GM23338 (cell line): ENCODE results near the gene GALNT9. TPM values are rescaled to one million over a fixed set of nuclear protein-coding genes. Genes with fewer than 3 reads are reported as not detected.

Experiments used
- ATAC-seq: fragments of 200-7000 bp; cut with Tn5 transposase; 3 replicates; pipeline ENCODE4 v1.9.1; 2020
- DNase-seq: peaks from one replicate; pipeline ENCODE4 v3.0.0-alpha.2; 2015; ENCODE audit warnings: low spot score
- H2AFZ ChIP-seq: fragments of 200-600 bp; sonication (generic); 2 replicates; pipeline ENCODE4 v1.8.0; 2016; ENCODE audit warnings: antibody characterized with exemption, mild to moderate bottlenecking, moderate library complexity
- H3F3A ChIP-seq: fragments of 200-600 bp; sonication (generic); replicated peaks from 2 replicates; pipeline ENCODE4 v1.8.0; 2017; ENCODE audit warnings: antibody characterized with exemption, mixed run types, low read depth
- H3K27ac ChIP-seq: fragments of 200-600 bp; sonication (generic); 2 replicates; pipeline ENCODE4 v1.6.1; 2016; ENCODE audit warnings: low read depth
- H3K27me3 ChIP-seq: fragments of 200-600 bp; sonication (generic); 2 replicates; pipeline ENCODE4 v1.8.0; 2016; ENCODE audit warnings: mild to moderate bottlenecking, mixed run types, moderate library complexity; ENCODE audit not compliant: insufficient read depth
- H3K36me3 ChIP-seq: fragments of 200-600 bp; sonication (generic); 2 replicates; pipeline ENCODE4 v1.8.0; 2016; ENCODE audit warnings: mild to moderate bottlenecking; ENCODE audit not compliant: insufficient read depth
- H3K4me1 ChIP-seq: fragments of 200-600 bp; sonication (generic); 2 replicates; pipeline ENCODE4 v1.8.0; 2016; ENCODE audit warnings: mild to moderate bottlenecking, moderate library complexity; ENCODE audit not compliant: insufficient read depth
- H3K4me2 ChIP-seq: fragments of 200-600 bp; sonication (generic); 2 replicates; pipeline ENCODE4 v1.7.1; 2017; ENCODE audit warnings: mixed run types
- H3K4me3 ChIP-seq: fragments of 200-600 bp; sonication (generic); 2 replicates; pipeline ENCODE4 v1.6.1; 2016; ENCODE audit warnings: mixed run types
- H3K79me2 ChIP-seq: fragments of 200-600 bp; sonication (generic); replicated peaks from 2 replicates; pipeline ENCODE4 v1.8.0; 2017; ENCODE audit warnings: mild to moderate bottlenecking; ENCODE audit not compliant: insufficient read depth
- H3K9me2 ChIP-seq: fragments of 200-600 bp; sonication (generic); 2 replicates; pipeline ENCODE4 v1.8.0; 2017; ENCODE audit not compliant: insufficient read depth
- H4K20me1 ChIP-seq: fragments of 200-600 bp; sonication (generic); replicated peaks from 2 replicates; pipeline ENCODE4 v1.8.0; 2017; ENCODE audit warnings: mild to moderate bottlenecking; ENCODE audit not compliant: insufficient read depth
- H3K27ac Mint-ChIP-seq: 2 replicates; pipeline ENCODE4 v1.8.0; 2020; ENCODE audit warnings: inconsistent platforms, mild to moderate bottlenecking, moderate library complexity, mixed read lengths
- H3K27me3 Mint-ChIP-seq: 3 replicates; pipeline ENCODE4 v1.8.0; 2022; ENCODE audit warnings: low read depth, mild to moderate bottlenecking, moderate library complexity, mixed read lengths, inconsistent platforms; ENCODE audit not compliant: insufficient read depth, poor library complexity
- H3K36me3 Mint-ChIP-seq: 3 replicates; pipeline ENCODE4 v1.8.0; 2021; ENCODE audit warnings: low read depth, mild to moderate bottlenecking, inconsistent platforms, moderate library complexity, mixed read lengths
- H3K4me1 Mint-ChIP-seq: 3 replicates; pipeline ENCODE4 v1.8.0; 2020; ENCODE audit warnings: mild to moderate bottlenecking, inconsistent platforms, mixed read lengths
- H3K4me3 Mint-ChIP-seq: 3 replicates; pipeline ENCODE4 v1.8.0; 2021; ENCODE audit warnings: moderate library complexity, mild to moderate bottlenecking, inconsistent platforms, mixed read lengths
- H3K9me3 Mint-ChIP-seq: 3 replicates; pipeline ENCODE4 v1.8.0; 2020; ENCODE audit warnings: moderate library complexity, mild to moderate bottlenecking, inconsistent platforms, mixed read lengths
- CREB1 ChIP-seq: fragments of 250-450 bp; sonication (Bioruptor Pico); IDR thresholded peaks from 2 replicates; pipeline ENCODE4 v1.5.0; 2020; ENCODE audit warnings: low read depth, mild to moderate bottlenecking, moderate library complexity
- EZH2 ChIP-seq: fragments of 200-600 bp; sonication (generic); IDR thresholded peaks from one replicate; pipeline ENCODE4 v1.8.0; 2017; ENCODE audit warnings: antibody characterized with exemption, mild to moderate bottlenecking, low read depth; ENCODE audit not compliant: unreplicated experiment
- EZH2phosphoT487 ChIP-seq: fragments of 200-600 bp; sonication (generic); IDR thresholded peaks from one replicate; pipeline ENCODE4 v1.8.1; 2018; ENCODE audit warnings: antibody characterized with exemption; ENCODE audit not compliant: unreplicated experiment
- JUNB ChIP-seq: IDR thresholded peaks from one replicate; pipeline ENCODE4 v1.6.1; 2016; ENCODE audit warnings: antibody characterized with exemption; ENCODE audit not compliant: unreplicated experiment
- NANOG ChIP-seq: IDR thresholded peaks from 2 replicates; pipeline ENCODE4 v1.6.1; 2016; ENCODE audit warnings: antibody characterized with exemption, borderline replicate concordance
- POLR2AphosphoS5 ChIP-seq: IDR thresholded peaks from 2 replicates; pipeline ENCODE4 v1.6.1; 2016; ENCODE audit warnings: antibody characterized with exemption, low read depth
- STAT1 ChIP-seq: IDR thresholded peaks from one replicate; pipeline ENCODE4 v1.6.1; 2016; ENCODE audit warnings: antibody characterized with exemption; ENCODE audit not compliant: unreplicated experiment
- ZNF114 ChIP-seq: fragments of 250-450 bp; sonication (Bioruptor Pico); IDR thresholded peaks from 2 replicates; pipeline ENCODE4 v1.5.0; 2020; ENCODE audit warnings: mild to moderate bottlenecking, moderate library complexity
- ZNF331 ChIP-seq: fragments of 250-450 bp; sonication (Bioruptor Pico); IDR thresholded peaks from 2 replicates; pipeline ENCODE4 v1.5.0; 2020; ENCODE audit warnings: low read depth, mild to moderate bottlenecking, moderate library complexity
- polyA plus RNA-seq: library from polyadenylated mRNA; unstranded; fragments of >200 nt; fragmentation: Nextera tagmentation; extraction: Ambion mirVana; gene quantifications from 2 replicates; pipeline ENCODE4 v1.2.1, GENCODE V29; 2016
- total RNA-seq: library from RNA; depleted of rRNA; stranded (reverse); fragments of >200 nt; shearing (Covaris generic); gene quantifications from 2 replicates; pipeline ENCODE4 v1.2.3, GENCODE V29; 2014
- TF ChIP-seq, protein P1 (sequence below): fragments of 250-450 bp; sonication (Bioruptor Pico); IDR thresholded peaks from 2 replicates; pipeline ENCODE4 v1.5.0; 2020; ENCODE audit warnings: mild to moderate bottlenecking, moderate library complexity
- TF ChIP-seq, protein P2 (sequence below), 2 experiments: fragments of 200-600 bp in 1 of 2; sonication (generic) in 1 of 2; conservative IDR thresholded peaks; 2 replicates each; pipeline versions ENCODE4 v1.5.1 to v1.6.1; 2016 to 2017; ENCODE audit warnings: antibody characterized with exemption in 2 of 2, low read depth in 2 of 2, mild to moderate bottlenecking in 2 of 2, moderate library complexity in 1 of 2
- TF ChIP-seq, protein P3 (sequence below): IDR thresholded peaks from 2 replicates; pipeline ENCODE4 v1.6.1; 2016; ENCODE audit warnings: antibody characterized with exemption
- TF ChIP-seq, protein P4 (sequence below): IDR thresholded peaks from one replicate; pipeline ENCODE4 v1.6.1; 2018; ENCODE audit warnings: antibody characterized with exemption; ENCODE audit not compliant: unreplicated experiment

Gene GALNT9
- total and polyA plus RNA-seq, 2 experiments from 2014 or later: 0.81 to 2.5 TPM

DNA sequence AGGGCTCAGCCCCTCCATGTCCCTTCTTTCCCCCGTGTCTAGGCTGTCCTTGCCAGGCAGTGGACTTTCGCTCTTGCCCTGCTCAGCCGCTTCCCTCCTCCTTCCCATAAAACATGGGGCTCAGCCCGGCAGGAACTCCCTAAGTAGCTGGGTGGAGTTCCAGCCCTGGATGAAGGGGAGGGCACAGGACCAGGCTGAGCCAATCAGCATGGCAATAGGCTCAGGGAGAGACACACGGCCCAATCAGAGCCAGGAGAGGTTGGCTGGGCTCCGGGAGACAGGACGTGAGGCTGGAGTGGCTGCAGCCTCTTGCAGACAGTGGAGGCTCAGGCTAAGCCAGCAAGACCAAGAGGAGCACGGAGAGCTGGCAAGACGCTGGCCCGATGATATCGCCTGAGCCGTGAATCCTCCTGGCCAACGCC, 54.3 kb downstream of the GALNT9 start (continued):
- TF ChIP-seq, protein P1, sequence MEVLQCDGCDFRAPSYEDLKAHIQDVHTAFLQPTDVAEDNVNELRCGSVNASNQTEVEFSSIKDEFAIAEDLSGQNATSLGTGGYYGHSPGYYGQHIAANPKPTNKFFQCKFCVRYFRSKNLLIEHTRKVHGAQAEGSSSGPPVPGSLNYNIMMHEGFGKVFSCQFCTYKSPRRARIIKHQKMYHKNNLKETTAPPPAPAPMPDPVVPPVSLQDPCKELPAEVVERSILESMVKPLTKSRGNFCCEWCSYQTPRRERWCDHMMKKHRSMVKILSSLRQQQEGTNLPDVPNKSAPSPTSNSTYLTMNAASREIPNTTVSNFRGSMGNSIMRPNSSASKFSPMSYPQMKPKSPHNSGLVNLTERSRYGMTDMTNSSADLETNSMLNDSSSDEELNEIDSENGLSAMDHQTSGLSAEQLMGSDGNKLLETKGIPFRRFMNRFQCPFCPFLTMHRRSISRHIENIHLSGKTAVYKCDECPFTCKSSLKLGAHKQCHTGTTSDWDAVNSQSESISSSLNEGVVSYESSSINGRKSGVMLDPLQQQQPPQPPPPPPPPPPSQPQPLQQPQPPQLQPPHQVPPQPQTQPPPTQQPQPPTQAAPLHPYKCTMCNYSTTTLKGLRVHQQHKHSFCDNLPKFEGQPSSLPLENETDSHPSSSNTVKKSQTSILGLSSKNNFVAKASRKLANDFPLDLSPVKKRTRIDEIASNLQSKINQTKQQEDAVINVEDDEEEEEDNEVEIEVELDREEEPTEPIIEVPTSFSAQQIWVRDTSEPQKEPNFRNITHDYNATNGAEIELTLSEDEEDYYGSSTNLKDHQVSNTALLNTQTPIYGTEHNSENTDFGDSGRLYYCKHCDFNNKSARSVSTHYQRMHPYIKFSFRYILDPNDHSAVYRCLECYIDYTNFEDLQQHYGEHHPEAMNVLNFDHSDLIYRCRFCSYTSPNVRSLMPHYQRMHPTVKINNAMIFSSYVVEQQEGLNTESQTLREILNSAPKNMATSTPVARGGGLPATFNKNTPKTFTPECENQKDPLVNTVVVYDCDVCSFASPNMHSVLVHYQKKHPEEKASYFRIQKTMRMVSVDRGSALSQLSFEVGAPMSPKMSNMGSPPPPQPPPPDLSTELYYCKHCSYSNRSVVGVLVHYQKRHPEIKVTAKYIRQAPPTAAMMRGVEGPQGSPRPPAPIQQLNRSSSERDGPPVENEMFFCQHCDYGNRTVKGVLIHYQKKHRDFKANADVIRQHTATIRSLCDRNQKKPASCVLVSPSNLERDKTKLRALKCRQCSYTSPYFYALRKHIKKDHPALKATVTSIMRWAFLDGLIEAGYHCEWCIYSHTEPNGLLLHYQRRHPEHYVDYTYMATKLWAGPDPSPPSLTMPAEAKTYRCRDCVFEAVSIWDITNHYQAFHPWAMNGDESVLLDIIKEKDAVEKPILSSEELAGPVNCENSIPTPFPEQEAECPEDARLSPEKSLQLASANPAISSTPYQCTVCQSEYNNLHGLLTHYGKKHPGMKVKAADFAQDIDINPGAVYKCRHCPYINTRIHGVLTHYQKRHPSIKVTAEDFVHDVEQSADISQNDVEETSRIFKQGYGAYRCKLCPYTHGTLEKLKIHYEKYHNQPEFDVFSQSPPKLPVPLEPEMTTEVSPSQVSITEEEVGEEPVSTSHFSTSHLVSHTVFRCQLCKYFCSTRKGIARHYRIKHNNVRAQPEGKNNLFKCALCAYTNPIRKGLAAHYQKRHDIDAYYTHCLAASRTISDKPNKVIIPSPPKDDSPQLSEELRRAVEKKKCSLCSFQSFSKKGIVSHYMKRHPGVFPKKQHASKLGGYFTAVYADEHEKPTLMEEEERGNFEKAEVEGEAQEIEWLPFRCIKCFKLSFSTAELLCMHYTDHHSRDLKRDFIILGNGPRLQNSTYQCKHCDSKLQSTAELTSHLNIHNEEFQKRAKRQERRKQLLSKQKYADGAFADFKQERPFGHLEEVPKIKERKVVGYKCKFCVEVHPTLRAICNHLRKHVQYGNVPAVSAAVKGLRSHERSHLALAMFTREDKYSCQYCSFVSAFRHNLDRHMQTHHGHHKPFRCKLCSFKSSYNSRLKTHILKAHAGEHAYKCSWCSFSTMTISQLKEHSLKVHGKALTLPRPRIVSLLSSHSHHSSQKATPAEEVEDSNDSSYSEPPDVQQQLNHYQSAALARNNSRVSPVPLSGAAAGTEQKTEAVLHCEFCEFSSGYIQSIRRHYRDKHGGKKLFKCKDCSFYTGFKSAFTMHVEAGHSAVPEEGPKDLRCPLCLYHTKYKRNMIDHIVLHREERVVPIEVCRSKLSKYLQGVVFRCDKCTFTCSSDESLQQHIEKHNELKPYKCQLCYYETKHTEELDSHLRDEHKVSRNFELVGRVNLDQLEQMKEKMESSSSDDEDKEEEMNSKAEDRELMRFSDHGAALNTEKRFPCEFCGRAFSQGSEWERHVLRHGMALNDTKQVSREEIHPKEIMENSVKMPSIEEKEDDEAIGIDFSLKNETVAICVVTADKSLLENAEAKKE (CRISPR knock-in tag): no peak
- TF ChIP-seq ZNF114 (CRISPR knock-in tag) (no peak), STAT1 (no peak), EZH2phosphoT487 (no peak), NANOG (no peak), CREB1 (CRISPR knock-in tag) (no peak), POLR2AphosphoS5 (no peak)
- TF ChIP-seq, protein P2, sequence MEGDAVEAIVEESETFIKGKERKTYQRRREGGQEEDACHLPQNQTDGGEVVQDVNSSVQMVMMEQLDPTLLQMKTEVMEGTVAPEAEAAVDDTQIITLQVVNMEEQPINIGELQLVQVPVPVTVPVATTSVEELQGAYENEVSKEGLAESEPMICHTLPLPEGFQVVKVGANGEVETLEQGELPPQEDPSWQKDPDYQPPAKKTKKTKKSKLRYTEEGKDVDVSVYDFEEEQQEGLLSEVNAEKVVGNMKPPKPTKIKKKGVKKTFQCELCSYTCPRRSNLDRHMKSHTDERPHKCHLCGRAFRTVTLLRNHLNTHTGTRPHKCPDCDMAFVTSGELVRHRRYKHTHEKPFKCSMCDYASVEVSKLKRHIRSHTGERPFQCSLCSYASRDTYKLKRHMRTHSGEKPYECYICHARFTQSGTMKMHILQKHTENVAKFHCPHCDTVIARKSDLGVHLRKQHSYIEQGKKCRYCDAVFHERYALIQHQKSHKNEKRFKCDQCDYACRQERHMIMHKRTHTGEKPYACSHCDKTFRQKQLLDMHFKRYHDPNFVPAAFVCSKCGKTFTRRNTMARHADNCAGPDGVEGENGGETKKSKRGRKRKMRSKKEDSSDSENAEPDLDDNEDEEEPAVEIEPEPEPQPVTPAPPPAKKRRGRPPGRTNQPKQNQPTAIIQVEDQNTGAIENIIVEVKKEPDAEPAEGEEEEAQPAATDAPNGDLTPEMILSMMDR (conservative IDR thresholded peaks at IDR 0.05; ENCODE audit: low read depth in 2 of 2): no peak

DNA sequence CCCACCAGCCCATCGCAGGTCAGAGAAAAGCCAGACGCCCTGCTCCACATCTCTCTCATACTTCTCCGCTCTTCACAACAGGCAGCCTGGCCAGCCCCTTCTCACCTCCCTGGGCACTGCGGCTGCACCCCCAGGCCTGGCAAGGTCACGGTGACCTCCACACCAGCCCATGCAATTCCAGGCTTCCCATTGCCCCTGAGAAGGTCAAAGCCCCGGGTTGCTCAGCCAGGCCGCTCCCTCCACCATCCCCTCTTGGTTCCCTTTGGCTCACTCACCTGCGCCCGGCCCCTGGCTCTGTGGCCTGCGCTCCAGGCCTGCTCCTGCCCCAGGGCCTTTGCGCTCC, 55.4 kb downstream of the GALNT9 start:
- no peak overlapping the region for H3K4me2 ChIP-seq
- H3K27me3 ChIP-seq: no peaks in the 10 kb centered on the region
- no peaks in the 10 kb centered on the region for H3F3A ChIP-seq
- Mint-ChIP-seq H3K27me3 (peaks cover 15% of the 10 kb centered on the region), H3K27ac (peak overlapping the region; percentile 59; the same call in 1 of the 2 replicates), H3K9me3 (no peaks in the 10 kb centered on the region), H3K36me3 (no peaks in the 10 kb centered on the region; the same call in 2 of the 3 replicates), H3K4me1 (peaks cover 32% of the 10 kb centered on the region), H3K4me3 (no peak overlapping the region)
- no peaks in the 10 kb centered on the region for H3K4me1 ChIP-seq
- H3K36me3 ChIP-seq: no peaks in the 10 kb centered on the region
- no peak overlapping the region for H3K27ac ChIP-seq
- H3K9me2 ChIP-seq: no peaks in the 10 kb centered on the region
- no peaks in the 10 kb centered on the region for H3K79me2 ChIP-seq
- no peak overlapping the region for H3K4me3 ChIP-seq
- no peak overlapping the region for H2AFZ ChIP-seq
- H4K20me1 ChIP-seq: no peaks in the 10 kb centered on the region; the same call in 1 of the 2 replicates
- TF ChIP-seq EZH2: no peak
- TF ChIP-seq, protein P3, sequence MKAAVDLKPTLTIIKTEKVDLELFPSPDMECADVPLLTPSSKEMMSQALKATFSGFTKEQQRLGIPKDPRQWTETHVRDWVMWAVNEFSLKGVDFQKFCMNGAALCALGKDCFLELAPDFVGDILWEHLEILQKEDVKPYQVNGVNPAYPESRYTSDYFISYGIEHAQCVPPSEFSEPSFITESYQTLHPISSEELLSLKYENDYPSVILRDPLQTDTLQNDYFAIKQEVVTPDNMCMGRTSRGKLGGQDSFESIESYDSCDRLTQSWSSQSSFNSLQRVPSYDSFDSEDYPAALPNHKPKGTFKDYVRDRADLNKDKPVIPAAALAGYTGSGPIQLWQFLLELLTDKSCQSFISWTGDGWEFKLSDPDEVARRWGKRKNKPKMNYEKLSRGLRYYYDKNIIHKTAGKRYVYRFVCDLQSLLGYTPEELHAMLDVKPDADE: no peak
- TF ChIP-seq, protein P4, sequence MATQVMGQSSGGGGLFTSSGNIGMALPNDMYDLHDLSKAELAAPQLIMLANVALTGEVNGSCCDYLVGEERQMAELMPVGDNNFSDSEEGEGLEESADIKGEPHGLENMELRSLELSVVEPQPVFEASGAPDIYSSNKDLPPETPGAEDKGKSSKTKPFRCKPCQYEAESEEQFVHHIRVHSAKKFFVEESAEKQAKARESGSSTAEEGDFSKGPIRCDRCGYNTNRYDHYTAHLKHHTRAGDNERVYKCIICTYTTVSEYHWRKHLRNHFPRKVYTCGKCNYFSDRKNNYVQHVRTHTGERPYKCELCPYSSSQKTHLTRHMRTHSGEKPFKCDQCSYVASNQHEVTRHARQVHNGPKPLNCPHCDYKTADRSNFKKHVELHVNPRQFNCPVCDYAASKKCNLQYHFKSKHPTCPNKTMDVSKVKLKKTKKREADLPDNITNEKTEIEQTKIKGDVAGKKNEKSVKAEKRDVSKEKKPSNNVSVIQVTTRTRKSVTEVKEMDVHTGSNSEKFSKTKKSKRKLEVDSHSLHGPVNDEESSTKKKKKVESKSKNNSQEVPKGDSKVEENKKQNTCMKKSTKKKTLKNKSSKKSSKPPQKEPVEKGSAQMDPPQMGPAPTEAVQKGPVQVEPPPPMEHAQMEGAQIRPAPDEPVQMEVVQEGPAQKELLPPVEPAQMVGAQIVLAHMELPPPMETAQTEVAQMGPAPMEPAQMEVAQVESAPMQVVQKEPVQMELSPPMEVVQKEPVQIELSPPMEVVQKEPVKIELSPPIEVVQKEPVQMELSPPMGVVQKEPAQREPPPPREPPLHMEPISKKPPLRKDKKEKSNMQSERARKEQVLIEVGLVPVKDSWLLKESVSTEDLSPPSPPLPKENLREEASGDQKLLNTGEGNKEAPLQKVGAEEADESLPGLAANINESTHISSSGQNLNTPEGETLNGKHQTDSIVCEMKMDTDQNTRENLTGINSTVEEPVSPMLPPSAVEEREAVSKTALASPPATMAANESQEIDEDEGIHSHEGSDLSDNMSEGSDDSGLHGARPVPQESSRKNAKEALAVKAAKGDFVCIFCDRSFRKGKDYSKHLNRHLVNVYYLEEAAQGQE: no peak
- TF ChIP-seq EZH2phosphoT487: no peak
- TF ChIP-seq STAT1: no peak
- no peak for TF ChIP-seq ZNF331 (CRISPR knock-in tag)
- TF ChIP-seq NANOG: no peak
- no peak for TF ChIP-seq JUNB
- DNase-seq (no peak), ATAC-seq (no peak; the same call in 2 of the 3 replicates)
